ENCODE data around the gene DCDC1. TPM values are rescaled to one million over a fixed set of nuclear protein-coding genes. Genes with fewer than 3 reads are reported as not detected.

Gene DCDC1
- total and polyA plus RNA-seq, 9 donors = 0.16 to 18.4 (median 1.5) TPM

DNA sequence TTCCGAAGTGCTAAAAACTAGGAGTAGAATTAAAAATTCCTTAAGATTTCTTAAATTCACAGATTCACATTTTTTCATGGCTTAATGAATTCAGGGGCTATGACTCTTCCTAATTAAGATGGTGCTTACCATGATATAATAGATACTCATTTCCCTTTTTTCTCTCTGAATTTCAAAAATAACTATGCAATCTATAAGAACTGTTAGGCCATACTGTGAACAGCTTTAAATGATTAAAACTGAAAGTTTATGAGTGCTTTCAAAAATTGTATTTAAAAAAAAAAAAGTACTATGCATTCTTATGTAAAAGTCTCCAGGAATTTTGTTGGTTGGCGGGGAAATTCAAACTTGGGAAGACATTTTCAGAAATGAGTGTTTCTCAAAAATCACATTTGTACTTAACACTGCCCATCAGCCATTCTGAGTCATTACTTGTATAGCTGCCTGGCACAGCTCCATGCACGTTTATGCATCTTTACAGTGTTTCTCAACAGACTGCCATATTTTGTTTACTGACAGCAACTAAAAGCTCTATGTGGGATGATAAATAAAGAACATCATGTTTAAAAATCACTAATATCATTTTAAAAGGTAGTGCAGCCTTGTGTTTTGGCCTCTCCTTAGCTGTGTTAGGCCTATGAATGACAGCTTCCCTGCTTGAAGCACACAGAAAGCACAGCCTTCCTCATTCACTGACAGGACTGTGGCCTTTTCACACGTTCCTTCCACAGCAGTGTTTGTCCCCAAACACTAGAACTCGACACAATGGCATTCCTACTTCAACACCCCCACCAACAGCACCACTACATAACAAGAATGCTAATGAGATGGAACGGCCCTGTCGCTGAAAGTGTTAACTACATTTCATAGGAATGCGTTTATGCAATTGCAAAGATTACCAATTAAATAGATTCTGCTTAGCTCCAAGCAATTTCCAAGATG lies 131.4 kb downstream of the DCDC1 start:
- H3K9me3 ChIP-seq = no peaks in the 10 kb centered on the region
- no peaks in the 10 kb centered on the region for H3K36me3 ChIP-seq
- no peaks in the 10 kb centered on the region for H3K4me1 ChIP-seq (ENCODE audit: insufficient read depth)
- intact Hi-C loops (cut with DNase I) = no loop called here
- no peak overlapping the region for H3K27ac ChIP-seq
- DNase-seq = no peak
- no peaks in the 10 kb centered on the region for H3K27me3 ChIP-seq
- no peak overlapping the region for H3K4me3 ChIP-seq
- WGBS, 3 donors = 48 to 54% (median 51%) methylated on average over 8 of the region's 8 CpGs
- no peak for TF ChIP-seq POLR2A (IDR thresholded peaks at IDR 0.05)
- no peak for TF ChIP-seq CTCF (IDR thresholded peaks at IDR 0.05)
- no peak for TF ChIP-seq EP300 (IDR thresholded peaks at IDR 0.05)

- Histone ChIP-seq H3K4me1 (ENCODE audit: insufficient read depth) (no peaks in the 10 kb centered on the region), H3K9me3 (no peaks in the 10 kb centered on the region), H3K36me3 (no peaks in the 10 kb centered on the region), H3K27me3 (no peaks in the 10 kb centered on the region), H3K27ac (no peak overlapping the region), H3K4me3 (no peak overlapping the region)
- intact Hi-C loops (cut with DNase I) = no loop called here
- DNase-seq = no peak
- TF ChIP-seq POLR2A (IDR thresholded peaks at IDR 0.05) (no peak), EP300 (IDR thresholded peaks at IDR 0.05) (no peak), CTCF (IDR thresholded peaks at IDR 0.05) (no peak)
- WGBS, 3 donors = 0 to 5% (median 2%) methylated on average over 1 of the region's 1 CpG
Measured at GRCh38 chr11:31236143-31236542, 133.4 kb downstream of the DCDC1 start.

- TF ChIP-seq POLR2A (IDR thresholded peaks at IDR 0.05) (no peak), EP300 (IDR thresholded peaks at IDR 0.05) (no peak), CTCF (IDR thresholded peaks at IDR 0.05) (no peak)
- Histone ChIP-seq H3K27me3 (no peaks in the 10 kb centered on the region), H3K4me1 (ENCODE audit: insufficient read depth) (no peaks in the 10 kb centered on the region), H3K36me3 (no peaks in the 10 kb centered on the region), H3K27ac (no peak overlapping the region), H3K4me3 (no peak overlapping the region), H3K9me3 (no peaks in the 10 kb centered on the region)
- intact Hi-C loops (cut with DNase I) = no loop called here
- DNase-seq = no peak
Measured at GRCh38 chr11:31233425-31233824, 136.1 kb downstream of the DCDC1 start.

DNA sequence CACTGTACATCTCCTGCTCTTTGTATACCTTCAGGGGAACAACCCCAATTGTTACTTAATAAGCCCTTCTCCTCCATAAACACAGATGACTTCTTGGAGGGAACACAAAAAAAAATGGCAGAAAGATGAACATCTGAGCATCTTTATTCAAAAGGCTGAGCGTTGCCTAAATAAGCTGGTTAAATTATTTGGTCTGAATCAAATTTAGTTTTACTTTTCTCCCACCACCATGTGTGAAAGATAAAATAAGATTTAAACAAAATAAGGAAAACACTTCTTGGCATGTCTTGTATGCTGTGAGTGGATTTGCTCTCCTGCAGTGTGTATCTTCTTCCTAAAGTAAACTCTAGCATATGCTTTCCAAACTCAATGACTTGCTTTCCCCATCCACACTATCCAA lies 137.9 kb downstream of the DCDC1 start:
- 69 to 83% (median 82%) methylated on average over 1 of the region's 1 CpG for WGBS, 3 donors
- Histone ChIP-seq H3K4me3 (no peak overlapping the region), H3K27me3 (peaks cover 2% of the 10 kb centered on the region), H3K36me3 (no peaks in the 10 kb centered on the region), H3K4me1 (ENCODE audit: insufficient read depth) (no peaks in the 10 kb centered on the region), H3K27ac (no peak overlapping the region), H3K9me3 (no peaks in the 10 kb centered on the region)
- no peak for DNase-seq
- no peak for TF ChIP-seq EP300 (IDR thresholded peaks at IDR 0.05)
- no peak for TF ChIP-seq CTCF (IDR thresholded peaks at IDR 0.05)
- TF ChIP-seq POLR2A (IDR thresholded peaks at IDR 0.05) = no peak
- intact Hi-C loops (cut with DNase I) = no loop called here
